CD4-positive, CD25-positive, alpha-beta regulatory T cell (primary cell): Measurements from ENCODE around the gene BANP. TPM values are rescaled to one million over a fixed set of nuclear protein-coding genes. Genes with fewer than 3 reads are reported as not detected.
A peak's percentile ranks its signal among the peaks of the same experiment; 100 is the strongest.
"Not testable (repeated sequence)": the region's sequence is repeated elsewhere in the genome, so short reads cannot be mapped to it uniquely, and the experiment has no call there.

Experiments used
- ATAC-seq, 2 donors: fragments of 150-1000 bp; cut with Tn5 transposase; one replicate each; pipeline ENCODE4 v1.10.0; 2021; ENCODE audit warnings: low read depth in 2 of 2, moderate number of reproducible peaks in 2 of 2, moderate library complexity in 1 of 2
- DNase-seq, 3 donors: peaks; one replicate each; pipeline versions ENCODE4 v3.0.0 to v3.0.0-alpha.2; 2012 to 2022; ENCODE audit warnings: mixed read lengths in 1 of 3
- H3K27ac ChIP-seq: one replicate; pipeline ENCODE4 v1.7.0; 2013; ENCODE audit warnings: mild to moderate bottlenecking, low read length; ENCODE audit not compliant: insufficient read depth, poor library complexity, severe bottlenecking
- H3K27me3 ChIP-seq: one replicate; pipeline ENCODE4 v1.7.0; 2013; ENCODE audit warnings: low read length; ENCODE audit not compliant: control insufficient read depth, insufficient read depth
- H3K36me3 ChIP-seq: one replicate; pipeline ENCODE4 v1.7.0; 2013; ENCODE audit warnings: mild to moderate bottlenecking, low read length, moderate library complexity; ENCODE audit not compliant: control insufficient read depth, insufficient read depth
- H3K4me1 ChIP-seq: 2 replicates; pipeline ENCODE4 v1.7.0; 2013; ENCODE audit warnings: mild to moderate bottlenecking, low read length; ENCODE audit not compliant: insufficient read depth, control insufficient read depth, poor library complexity, severe bottlenecking
- H3K4me3 ChIP-seq: one replicate; pipeline ENCODE4 v1.7.0; 2013; ENCODE audit warnings: low read depth, mild to moderate bottlenecking, low read length, moderate library complexity
- H3K9me3 ChIP-seq, 2 experiments: 1 replicate in 1 of 2; 2 replicates in 1 of 2; pipeline ENCODE4 v1.7.0; 2013; ENCODE audit warnings: low read length in 2 of 2, mild to moderate bottlenecking in 1 of 2, moderate library complexity in 1 of 2; ENCODE audit not compliant: control insufficient read depth in 2 of 2
- H3K27ac Mint-ChIP-seq, 3 donors: one replicate each; pipeline ENCODE4 v1.8.0; 2020 to 2022; ENCODE audit warnings: mild to moderate bottlenecking in 3 of 3, mixed read lengths in 3 of 3, moderate library complexity in 2 of 3
- H3K27me3 Mint-ChIP-seq: one replicate; pipeline ENCODE4 v1.8.0; 2022; ENCODE audit warnings: mild to moderate bottlenecking, mixed read lengths
- H3K36me3 Mint-ChIP-seq: one replicate; pipeline ENCODE4 v1.8.0; 2020; ENCODE audit warnings: mixed read lengths
- H3K4me1 Mint-ChIP-seq, 4 donors: one replicate each; pipeline ENCODE4 v1.8.0; 2020 to 2022; ENCODE audit warnings: mixed read lengths in 4 of 4, mild to moderate bottlenecking in 1 of 4
- H3K4me3 Mint-ChIP-seq, 4 donors: one replicate each; pipeline ENCODE4 v1.8.0; 2020 to 2022; ENCODE audit warnings: mild to moderate bottlenecking in 4 of 4, mixed read lengths in 4 of 4, moderate library complexity in 3 of 4
- H3K9me3 Mint-ChIP-seq, 7 donors: one replicate each; pipeline ENCODE4 v1.8.0; 2020 to 2022; ENCODE audit warnings: mixed read lengths in 7 of 7, mild to moderate bottlenecking in 3 of 7, moderate library complexity in 2 of 7
- polyA plus RNA-seq, 4 donors: library from polyadenylated mRNA; unstranded; fragments of 300-500 nt; fragmentation: Illumina TruSeq; gene quantifications; one replicate each; pipeline ENCODE4 v1.2.3, GENCODE V29; 2021
- total RNA-seq: library from RNA; stranded (reverse); gene quantifications from one replicate; pipeline ENCODE4 v1.2.3, GENCODE V29; 2022

The BANP gene
- total and polyA plus RNA-seq, 5 donors from 2014 or later: 20.4 to 114 (median 26.6) TPM

DNA sequence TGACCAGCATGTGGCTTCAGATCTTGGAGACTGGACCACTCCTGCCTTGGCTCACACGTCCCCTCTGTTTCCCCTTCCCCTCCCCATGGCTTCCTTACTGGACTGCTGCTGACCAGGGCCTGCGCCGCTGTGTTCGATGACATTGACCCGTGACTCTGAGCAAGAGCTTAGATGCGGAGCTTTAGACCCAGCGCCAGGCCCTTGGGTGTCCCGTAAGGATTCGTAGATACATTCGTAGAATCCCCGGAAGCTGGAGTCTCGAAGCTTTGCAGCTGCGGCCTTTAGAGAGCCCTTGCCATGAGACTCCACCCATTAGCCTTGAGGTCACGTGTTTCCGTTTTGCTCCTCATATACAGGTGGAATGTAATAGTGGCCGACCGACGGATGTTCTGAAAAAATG lies 65.2 kb downstream of the BANP start:
- not testable (repeated sequence) for H3K4me3 Mint-ChIP-seq, H3K4me3 ChIP-seq, H3K9me3 ChIP-seq, H3K27me3 Mint-ChIP-seq, H3K4me1 Mint-ChIP-seq, H3K27me3 ChIP-seq, ATAC-seq, H3K36me3 Mint-ChIP-seq, H3K27ac Mint-ChIP-seq, H3K4me1 ChIP-seq, DNase-seq, H3K27ac ChIP-seq, H3K9me3 Mint-ChIP-seq
- H3K36me3 ChIP-seq: peaks cover 28% of the 10 kb centered on the region

DNA sequence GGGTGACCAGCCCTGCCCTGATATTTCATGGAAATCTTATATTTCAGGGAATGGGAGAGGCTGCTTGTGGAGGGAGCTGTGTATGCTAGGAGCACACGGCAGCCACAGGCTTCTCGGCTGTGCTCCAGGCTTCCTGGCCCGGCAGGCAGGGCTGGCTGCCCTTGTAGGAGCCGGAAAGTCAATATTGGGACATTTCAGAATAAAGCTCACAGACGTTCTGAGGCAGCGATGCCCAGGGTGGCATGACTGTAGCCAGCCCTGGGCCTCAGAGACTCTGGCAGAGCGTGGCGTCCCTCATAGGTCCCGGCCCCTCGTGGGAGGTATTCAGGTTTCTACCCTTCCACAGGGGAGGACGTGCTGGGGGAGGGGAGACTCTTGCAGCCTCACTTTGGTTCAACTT lies 65.7 kb downstream of the BANP start:
- H3K4me3 ChIP-seq: no peak overlapping the region
- H3K9me3 ChIP-seq: no peaks in the 10 kb centered on the region
- H3K36me3 ChIP-seq: peaks cover 28% of the 10 kb centered on the region
- Mint-ChIP-seq H3K27me3 (no peaks in the 10 kb centered on the region), H3K9me3 (no peaks in the 10 kb centered on the region), H3K27ac (no peak overlapping the region), H3K4me1 (peaks cover 0 to 4% (median under 1%) of the 10 kb centered on the region in 4 donors), H3K4me3 (no peak overlapping the region), H3K36me3 (peaks cover 7% of the 10 kb centered on the region)
- H3K27ac ChIP-seq: no peak overlapping the region
- H3K27me3 ChIP-seq: no peaks in the 10 kb centered on the region
- no peaks in the 10 kb centered on the region for H3K4me1 ChIP-seq
- ATAC-seq: no peak
- no peak for DNase-seq

DNA sequence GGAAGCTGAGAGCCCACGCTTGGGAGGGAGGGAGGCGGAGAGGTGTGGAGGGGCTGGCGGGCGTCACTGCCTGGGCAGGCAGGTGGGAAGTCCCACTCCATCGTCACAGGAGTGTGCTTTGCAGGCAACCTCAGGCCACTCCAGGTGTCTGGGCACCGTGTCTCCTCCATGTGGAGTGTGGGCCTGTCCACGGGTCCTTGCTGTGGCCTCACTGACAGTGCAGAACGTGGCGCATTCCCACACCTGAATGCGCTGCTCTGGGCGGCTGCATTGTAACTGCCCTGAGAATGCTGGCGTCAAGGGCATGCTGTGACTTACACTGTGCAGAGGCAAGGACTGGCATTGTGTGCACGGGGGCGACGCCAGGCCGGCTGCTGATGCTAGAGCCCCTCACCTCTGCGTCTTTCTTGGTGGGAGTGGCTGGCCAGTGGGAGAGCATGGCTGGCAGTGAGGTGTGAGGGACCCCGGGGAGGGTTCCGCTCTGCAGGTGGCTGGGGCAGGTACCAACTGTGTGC lies 66.4 kb downstream of the BANP start:
- Histone ChIP-seq H3K4me3 (no peak overlapping the region), H3K27ac (no peak overlapping the region), H3K9me3 (no peaks in the 10 kb centered on the region), H3K27me3 (no peaks in the 10 kb centered on the region), H3K4me1 (no peaks in the 10 kb centered on the region), H3K36me3 (peaks cover 30% of the 10 kb centered on the region)
- DNase-seq (no peak), ATAC-seq (no peak)
- Mint-ChIP-seq H3K4me3 (no peak overlapping the region), H3K36me3 (peaks cover 12% of the 10 kb centered on the region), H3K27me3 (no peaks in the 10 kb centered on the region), H3K27ac (no peak overlapping the region), H3K4me1 (peaks cover 0 to 4% (median under 1%) of the 10 kb centered on the region in 4 donors), H3K9me3 (no peaks in the 10 kb centered on the region)

DNA sequence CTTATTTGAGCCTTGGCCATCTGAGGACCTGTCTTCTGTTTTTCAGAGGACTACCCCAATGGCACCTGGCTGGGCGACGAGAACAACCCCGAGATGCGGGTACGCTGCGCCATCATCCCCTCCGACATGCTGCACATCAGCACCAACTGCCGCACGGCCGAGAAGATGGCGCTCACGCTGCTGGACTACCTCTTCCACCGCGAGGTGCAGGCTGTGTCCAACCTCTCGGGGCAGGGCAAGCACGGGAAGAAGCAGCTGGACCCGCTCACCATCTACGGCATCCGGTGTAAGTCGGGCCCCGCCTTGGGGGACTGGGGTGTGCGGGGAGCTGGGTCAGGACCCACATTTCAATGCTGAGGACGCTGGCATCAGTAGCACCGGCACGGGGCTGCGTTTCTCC lies 67.1 kb downstream of the BANP start:
- H3K36me3 Mint-ChIP-seq: peaks cover 16% of the 10 kb centered on the region
- not testable (repeated sequence) for H3K9me3 ChIP-seq, H3K27me3 ChIP-seq, ATAC-seq, H3K27ac ChIP-seq, H3K4me1 ChIP-seq, H3K27me3 Mint-ChIP-seq, H3K4me3 ChIP-seq, H3K4me3 Mint-ChIP-seq, H3K9me3 Mint-ChIP-seq, H3K27ac Mint-ChIP-seq, DNase-seq, H3K4me1 Mint-ChIP-seq
- H3K36me3 ChIP-seq: peaks cover 32% of the 10 kb centered on the region

DNA sequence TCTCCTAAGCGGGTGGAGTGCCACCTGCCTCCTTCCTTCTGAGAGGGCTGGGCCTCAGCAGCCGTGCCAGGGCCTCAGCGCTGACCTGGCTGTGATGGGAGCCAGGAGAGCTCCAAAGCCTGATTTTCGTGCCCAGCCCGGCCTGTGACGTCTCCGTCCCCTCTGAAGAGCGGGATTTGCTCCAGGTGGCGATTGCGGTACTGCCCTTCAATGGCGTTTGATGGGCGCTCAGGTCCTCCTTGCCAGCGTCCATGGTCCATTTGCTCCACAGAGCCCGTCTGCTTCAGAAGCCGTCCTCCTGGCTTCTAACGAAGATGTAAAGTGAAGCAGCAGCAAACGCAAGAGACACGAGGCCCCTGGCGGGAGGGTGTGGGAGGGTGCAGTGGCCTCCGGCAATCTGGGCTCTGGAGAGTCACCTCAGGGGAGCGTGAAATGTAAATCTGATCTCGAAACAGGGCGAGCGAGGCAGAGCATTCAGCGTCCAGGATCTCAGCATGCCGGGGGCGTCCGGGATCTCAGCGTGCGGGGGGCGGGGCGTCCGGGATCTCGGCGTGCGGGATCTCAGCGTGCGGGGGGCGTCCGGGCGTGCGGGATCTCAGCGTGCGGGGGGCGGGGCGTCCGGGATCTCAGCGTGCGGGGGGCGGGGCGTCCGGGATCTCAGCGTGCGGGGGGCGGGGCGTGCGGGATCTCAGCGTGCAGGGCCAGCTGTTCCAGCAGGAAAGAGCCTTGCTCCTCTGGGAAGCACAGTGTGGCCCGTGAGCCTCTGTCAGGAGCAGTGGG lies 68.0 kb downstream of the BANP start:
- not testable (repeated sequence) for H3K27me3 Mint-ChIP-seq, H3K27me3 ChIP-seq, ATAC-seq, H3K4me1 Mint-ChIP-seq, H3K9me3 Mint-ChIP-seq, H3K27ac Mint-ChIP-seq, DNase-seq, H3K4me3 ChIP-seq, H3K27ac ChIP-seq, H3K4me3 Mint-ChIP-seq, H3K9me3 ChIP-seq, H3K4me1 ChIP-seq
- peaks cover 16% of the 10 kb centered on the region for H3K36me3 Mint-ChIP-seq
- peaks cover 31% of the 10 kb centered on the region for H3K36me3 ChIP-seq

DNA sequence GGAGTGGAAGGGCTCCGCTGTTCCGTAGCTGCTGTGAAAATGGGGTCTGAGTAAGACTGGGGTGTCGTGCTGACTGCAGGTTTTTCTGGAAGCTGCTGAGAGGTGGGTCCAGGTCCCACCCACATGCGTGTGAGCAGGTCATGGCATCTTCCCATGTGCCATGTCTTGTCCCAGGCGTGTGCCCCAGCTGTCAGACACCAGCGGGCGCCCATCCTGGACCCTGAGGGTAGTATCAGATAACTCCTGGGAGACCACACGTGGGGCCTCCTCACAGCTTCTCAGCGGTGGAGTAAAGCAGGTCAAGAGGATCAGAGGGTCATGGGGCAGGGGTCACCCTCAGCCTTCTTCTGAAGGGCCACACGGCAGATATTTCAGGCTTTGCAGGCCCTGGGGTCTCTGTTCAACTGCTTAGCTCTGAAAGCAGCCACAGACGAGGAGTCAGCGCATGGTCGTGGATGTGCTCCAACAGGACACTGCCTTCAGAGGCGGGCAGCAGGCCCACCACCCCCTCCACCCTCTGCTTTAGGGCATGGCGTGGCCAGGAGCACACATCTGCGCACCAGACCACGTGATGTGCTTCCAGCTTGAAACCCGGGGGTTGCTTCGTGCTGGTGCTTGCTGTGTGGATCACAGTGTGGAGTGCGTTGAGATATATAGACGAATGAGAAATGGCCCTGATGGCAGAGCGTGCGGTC lies 68.7 kb downstream of the BANP start:
- Mint-ChIP-seq H3K27ac (peak overlapping the region in 1 of 3 donors; percentile 79), H3K36me3 (peaks cover 16% of the 10 kb centered on the region), H3K4me1 (peaks cover 0 to 8% (median under 1%) of the 10 kb centered on the region in 4 donors), H3K9me3 (no peaks in the 10 kb centered on the region), H3K27me3 (no peaks in the 10 kb centered on the region), H3K4me3 (no peak overlapping the region)
- no peak overlapping the region for H3K4me3 ChIP-seq
- H3K27ac ChIP-seq: no peak overlapping the region
- ATAC-seq: no peak
- no peaks in the 10 kb centered on the region for H3K9me3 ChIP-seq
- no peaks in the 10 kb centered on the region for H3K4me1 ChIP-seq
- no peak for DNase-seq
- no peaks in the 10 kb centered on the region for H3K27me3 ChIP-seq
- peaks cover 29% of the 10 kb centered on the region for H3K36me3 ChIP-seq

DNA sequence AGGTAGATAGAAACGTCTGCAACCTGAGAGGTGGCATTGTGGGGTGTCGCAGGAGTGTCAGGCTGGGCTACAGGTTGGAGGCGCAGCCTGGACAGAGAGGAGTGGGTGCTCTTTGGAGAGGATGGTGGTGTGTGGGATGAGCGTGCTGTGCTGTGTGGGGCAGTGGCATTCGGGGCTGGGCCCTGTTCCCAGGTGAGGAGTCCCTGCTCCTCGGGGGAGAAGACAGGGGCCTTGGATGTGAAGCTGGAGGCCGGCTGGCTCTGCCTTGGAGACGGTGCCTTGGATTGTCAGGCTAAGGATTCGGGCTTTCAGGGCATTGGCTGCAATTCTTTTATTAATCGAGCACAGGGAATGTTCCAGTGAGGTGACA lies 69.3 kb downstream of the BANP start:
- Mint-ChIP-seq H3K9me3 (no peaks in the 10 kb centered on the region), H3K36me3 (peaks cover 16% of the 10 kb centered on the region), H3K4me1 (peaks cover 0 to 9% (median under 1%) of the 10 kb centered on the region in 4 donors), H3K4me3 (no peak overlapping the region), H3K27ac (peak overlapping the region in 1 of 3 donors; percentile 79), H3K27me3 (no peaks in the 10 kb centered on the region)
- H3K4me1 ChIP-seq: no peaks in the 10 kb centered on the region
- no peaks in the 10 kb centered on the region for H3K27me3 ChIP-seq
- no peak overlapping the region for H3K4me3 ChIP-seq
- DNase-seq (no peak), ATAC-seq (no peak)
- H3K27ac ChIP-seq: no peak overlapping the region
- peaks cover 29% of the 10 kb centered on the region for H3K36me3 ChIP-seq
- no peaks in the 10 kb centered on the region for H3K9me3 ChIP-seq
